ENCODE data around the gene EFHC2.

- no peak for TF ChIP-seq CTCF (conservative IDR thresholded peaks at IDR 0.05)
- TF ChIP-seq EZH2 (IDR thresholded peaks at IDR 0.05; ENCODE audit: low read depth): no peak
These were observed 13.2 kb downstream of the EFHC2 start for GRCh38 chrX:44330227-44330626.
